PFSK-1 (cell line): ENCODE data around the gene CELA2A.

Experiments used
- FOXP2 ChIP-seq: optimal IDR thresholded peaks from 2 replicates; pipeline ENCODE3; 2011; ENCODE audit warnings: borderline replicate concordance, control low read depth, inconsistent platforms; ENCODE audit not compliant: insufficient read depth; ENCODE audit errors: extremely low read length, extremely low read depth
- POLR2AphosphoS5 ChIP-seq: IDR thresholded peaks from 2 replicates; pipeline ENCODE4 v1.6.1; 2012; ENCODE audit warnings: low read depth, mild to moderate bottlenecking, control low read depth, low read length, moderate library complexity
- REST ChIP-seq, 2 experiments: IDR thresholded peaks; 2 replicates each; pipeline versions ENCODE4 v1.6.1 to v1.8.0; 2011 to 2012; ENCODE audit warnings: low read depth in 2 of 2, low read length in 2 of 2, control low read depth in 1 of 2, inconsistent platforms in 1 of 2, mild to moderate bottlenecking in 1 of 2, moderate library complexity in 1 of 2; ENCODE audit not compliant: insufficient read depth in 1 of 2
- SIN3A ChIP-seq: IDR thresholded peaks from 2 replicates; pipeline ENCODE4 v1.6.1; 2012; ENCODE audit warnings: mild to moderate bottlenecking, low read length, moderate library complexity, borderline replicate concordance; ENCODE audit not compliant: insufficient read depth
- TAF1 ChIP-seq: IDR thresholded peaks from 2 replicates; pipeline ENCODE4 v1.6.1; 2012; ENCODE audit warnings: low read length, control low read depth, borderline replicate concordance; ENCODE audit not compliant: insufficient read depth

CELA2A gene

GRCh38 chr1:15485636-15486035, 29.1 kb downstream of the CELA2A start:
- TF ChIP-seq FOXP2 (no peak), REST (IDR thresholded peaks at IDR 0.05; ENCODE audit: insufficient read depth in 1 of 2, low read depth in 2 of 2, low read length in 2 of 2) (no peak), TAF1 (no peak), POLR2AphosphoS5 (no peak), SIN3A (no peak)

GRCh38 chr1:15488371-15488770, 31.8 kb downstream of the CELA2A start:
- TF ChIP-seq POLR2AphosphoS5: no peak
- TF ChIP-seq REST (IDR thresholded peaks at IDR 0.05; ENCODE audit: insufficient read depth in 1 of 2, low read depth in 2 of 2, low read length in 2 of 2): no peak
- no peak for TF ChIP-seq FOXP2
- no peak for TF ChIP-seq TAF1
- TF ChIP-seq SIN3A: no peak

GRCh38 chr1:15489052-15489736, 32.7 kb downstream of the CELA2A start:
- TF ChIP-seq TAF1 (no peak), FOXP2 (no peak), REST (IDR thresholded peaks at IDR 0.05; ENCODE audit: insufficient read depth in 1 of 2, low read depth in 2 of 2, low read length in 2 of 2) (no peak), SIN3A (no peak), POLR2AphosphoS5 (no peak)

- TF ChIP-seq POLR2AphosphoS5: no peak
- no peak for TF ChIP-seq TAF1
- no peak for TF ChIP-seq SIN3A
- TF ChIP-seq REST (IDR thresholded peaks at IDR 0.05; ENCODE audit: insufficient read depth in 1 of 2, low read depth in 2 of 2, low read length in 2 of 2): no peak
- no peak for TF ChIP-seq FOXP2
Measured at GRCh38 chr1:15492596-15492995, 36.1 kb downstream of the CELA2A start.
